GM18858 (cell line): ENCODE data around the gene COG8.
"Not testable (repeated sequence)": the region's sequence is repeated elsewhere in the genome, so short reads cannot be mapped to it uniquely, and the experiment has no call there.

Experiments
- ATAC-seq: cut with Tn5 transposase; IDR thresholded peaks from one replicate; pipeline ENCODE4 v1.9.1; 2021; ENCODE audit not compliant: unreplicated experiment

The COG8 gene, protein sequence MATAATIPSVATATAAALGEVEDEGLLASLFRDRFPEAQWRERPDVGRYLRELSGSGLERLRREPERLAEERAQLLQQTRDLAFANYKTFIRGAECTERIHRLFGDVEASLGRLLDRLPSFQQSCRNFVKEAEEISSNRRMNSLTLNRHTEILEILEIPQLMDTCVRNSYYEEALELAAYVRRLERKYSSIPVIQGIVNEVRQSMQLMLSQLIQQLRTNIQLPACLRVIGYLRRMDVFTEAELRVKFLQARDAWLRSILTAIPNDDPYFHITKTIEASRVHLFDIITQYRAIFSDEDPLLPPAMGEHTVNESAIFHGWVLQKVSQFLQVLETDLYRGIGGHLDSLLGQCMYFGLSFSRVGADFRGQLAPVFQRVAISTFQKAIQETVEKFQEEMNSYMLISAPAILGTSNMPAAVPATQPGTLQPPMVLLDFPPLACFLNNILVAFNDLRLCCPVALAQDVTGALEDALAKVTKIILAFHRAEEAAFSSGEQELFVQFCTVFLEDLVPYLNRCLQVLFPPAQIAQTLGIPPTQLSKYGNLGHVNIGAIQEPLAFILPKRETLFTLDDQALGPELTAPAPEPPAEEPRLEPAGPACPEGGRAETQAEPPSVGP

GRCh38 chr16:69339289-69340094, at the start of gene COG8, which contains the start of gene NIP7:
TSS of gene COG8 (minus strand) at chr16:69339564. CDS start at chr16:69339552, 12 bp downstream.
TSS of gene NIP7 (plus strand) at chr16:69339772. CDS start at chr16:69339830, 58 bp downstream.
- ATAC-seq, result peak; percentile 60

GRCh38 chr16:69386596-69386995, 47.2 kb upstream of the COG8 start:
- no peak for ATAC-seq

GRCh38 chr16:69384974-69385373, 45.6 kb upstream of the COG8 start:
- ATAC-seq, result no peak

- no peak for ATAC-seq
Observed at GRCh38 chr16:69382421-69382820, 43.1 kb upstream of the COG8 start.

DNA sequence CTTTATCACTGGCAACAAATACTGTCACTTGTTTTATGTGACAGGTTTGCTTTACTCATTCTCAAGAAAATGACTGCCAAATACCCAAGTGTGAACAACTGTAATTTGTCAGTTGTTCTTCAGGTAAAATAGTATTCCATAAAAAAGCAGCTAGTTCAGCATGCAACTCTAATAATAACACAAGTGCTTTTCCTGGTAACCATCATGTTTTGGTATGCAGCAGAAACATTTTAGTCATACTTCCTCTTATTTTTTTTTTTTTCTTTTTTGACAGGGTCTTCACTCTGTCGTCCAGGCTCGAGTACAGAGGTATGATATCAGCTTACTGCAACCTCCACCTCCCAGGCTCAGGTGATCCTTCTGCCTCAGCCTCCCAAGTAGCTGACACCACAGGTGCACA, 41.9 kb upstream of the COG8 start:
- ATAC-seq, result no peak

DNA sequence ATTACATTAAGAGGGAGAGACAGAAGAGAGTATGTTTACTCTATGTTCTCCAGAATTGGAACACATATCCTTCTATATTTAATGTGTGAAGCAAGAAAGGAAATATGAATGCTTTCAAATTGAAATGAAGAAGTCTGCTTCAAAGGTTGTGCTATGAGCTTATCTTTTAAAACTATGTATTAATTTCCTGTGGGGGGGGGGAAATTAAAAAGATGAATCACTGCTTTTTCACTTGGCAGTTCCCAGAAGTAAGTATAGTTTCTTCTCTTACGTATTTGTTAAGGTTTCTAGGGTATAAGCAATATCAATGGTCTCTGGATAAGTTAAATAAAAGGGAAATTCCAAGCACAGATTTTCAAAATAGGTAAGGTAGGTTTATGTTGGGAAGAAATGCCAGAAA, 39.4 kb upstream of the COG8 start:
- no peak for ATAC-seq

DNA sequence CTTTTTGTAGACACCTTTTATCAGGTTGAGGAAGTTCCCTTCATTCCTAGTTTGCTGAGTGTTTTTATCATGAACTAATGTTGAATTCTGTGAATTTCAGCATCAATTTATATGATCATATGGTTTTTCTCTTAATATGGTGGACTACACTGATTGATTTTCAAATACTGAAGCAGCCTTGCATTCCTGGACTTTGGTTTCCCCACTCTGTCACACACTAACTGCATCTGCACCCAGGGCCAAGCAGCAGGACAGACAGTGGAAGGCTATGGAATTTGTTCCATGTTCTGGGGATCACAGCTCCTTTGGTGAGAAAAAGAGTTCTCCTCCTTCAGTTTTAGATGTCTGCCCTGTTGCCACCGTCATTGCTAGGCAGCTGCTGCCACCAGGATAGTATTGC, 38.7 kb upstream of the COG8 start:
- no peak for ATAC-seq

DNA sequence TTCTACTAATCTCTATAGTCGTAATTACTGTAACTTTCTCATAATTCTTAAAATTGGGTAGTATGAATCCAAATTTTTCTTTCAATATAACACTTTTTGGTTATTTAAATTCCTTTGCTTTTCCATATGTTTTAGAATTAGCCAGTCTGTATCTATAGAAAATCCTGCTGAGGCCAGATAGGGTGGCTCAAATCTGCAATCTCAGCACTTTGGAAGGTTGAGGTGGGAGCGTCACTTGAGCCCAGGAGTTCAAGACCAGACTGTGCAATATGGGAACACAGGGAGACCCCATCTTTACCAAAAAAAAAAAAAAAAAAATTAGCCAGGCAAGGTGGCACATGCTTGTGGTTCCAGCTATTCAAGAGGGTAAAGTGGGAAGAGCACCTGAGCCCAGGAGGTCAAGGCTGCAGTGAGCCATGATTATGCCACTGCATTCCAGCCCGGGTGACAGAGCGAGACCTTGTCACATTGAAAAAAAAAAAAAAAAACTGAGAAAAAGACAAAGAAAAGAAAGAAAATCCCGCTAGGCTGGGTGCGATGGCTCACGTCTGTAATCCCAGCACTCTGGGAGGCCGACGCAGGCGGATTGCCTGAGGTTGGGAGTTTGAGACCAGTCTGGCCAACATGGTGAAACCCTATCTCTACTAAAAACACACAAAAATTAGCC, 37.2 kb upstream of the COG8 start:
- no peak for ATAC-seq

DNA sequence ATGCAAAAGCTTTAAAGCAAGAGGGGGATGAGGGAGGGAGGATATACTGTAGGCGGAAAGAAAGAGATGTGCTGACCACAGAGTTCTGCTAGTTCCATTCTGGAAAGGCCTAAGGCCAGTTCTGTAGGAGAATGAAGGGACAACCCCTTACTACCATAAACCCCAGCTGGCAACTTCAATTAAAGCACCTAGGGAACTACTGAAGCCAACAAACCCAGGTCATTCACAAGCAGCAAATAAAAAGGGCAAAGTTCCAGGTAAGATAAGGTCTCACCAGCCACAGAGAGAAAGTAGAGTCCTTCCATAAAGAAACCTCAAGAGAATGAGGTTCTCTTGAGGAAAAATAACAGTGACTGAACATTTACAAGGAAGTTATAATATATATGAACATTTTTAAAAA, 33.7 kb upstream of the COG8 start:
- ATAC-seq, result no peak

DNA sequence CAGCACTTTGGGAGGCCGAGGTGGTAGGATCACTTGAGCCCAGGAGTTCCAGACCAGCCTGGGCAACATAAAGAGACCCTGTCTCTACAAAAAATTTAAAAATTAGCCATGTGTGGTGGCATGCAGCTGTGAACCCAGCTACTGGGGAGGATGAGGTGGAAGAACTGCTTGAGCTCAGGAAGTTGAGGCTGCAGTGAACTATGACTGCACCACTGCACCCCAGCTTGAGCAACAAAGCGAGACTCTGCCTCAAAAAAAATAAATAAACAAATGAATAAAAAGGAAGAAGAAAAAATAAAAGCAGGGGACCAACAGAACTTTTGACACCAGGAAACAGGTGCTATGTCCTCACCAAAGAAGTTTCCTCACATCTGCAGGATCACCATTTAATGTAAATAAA, 32.2 kb upstream of the COG8 start:
- ATAC-seq, result no peak

DNA sequence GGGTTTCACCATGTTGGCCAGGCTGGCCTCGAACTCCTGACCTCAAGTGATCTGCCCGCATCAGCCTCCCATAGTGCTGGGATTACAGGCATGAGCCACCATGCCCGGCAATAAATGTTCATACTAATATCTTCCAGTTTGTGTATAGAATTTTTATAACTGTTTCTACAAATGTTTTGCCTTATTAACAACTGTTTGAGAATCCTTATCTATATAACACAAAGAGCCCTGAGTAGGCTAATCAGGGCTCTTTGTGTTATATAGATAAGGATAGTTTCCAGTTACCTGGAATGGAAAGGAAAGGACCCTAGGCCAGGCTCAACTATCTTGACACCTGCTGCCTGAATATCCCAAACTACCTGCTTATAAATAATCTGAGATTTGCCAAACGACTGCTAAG, 29.5 kb upstream of the COG8 start:
- no peak for ATAC-seq

DNA sequence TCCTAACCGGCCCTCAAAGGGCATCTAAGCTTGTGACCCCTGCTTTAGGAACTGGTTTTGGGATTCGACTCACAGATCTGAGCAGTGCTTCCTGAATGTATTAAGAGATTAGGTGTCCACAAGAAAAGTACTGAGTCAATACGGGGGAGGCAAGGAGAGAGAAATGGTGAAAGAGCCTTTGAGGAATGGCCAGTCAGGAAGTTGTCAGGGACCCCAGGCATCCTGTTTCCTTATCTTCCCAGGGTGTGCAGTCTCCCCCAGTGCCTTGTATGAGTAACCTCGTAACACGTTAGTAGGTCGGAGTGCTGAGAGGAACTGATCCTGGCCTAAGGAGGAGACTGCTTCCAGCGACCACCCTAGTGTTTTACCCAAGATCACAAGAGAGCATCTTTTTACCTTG, 28.6 kb upstream of the COG8 start:
- no peak for ATAC-seq

DNA sequence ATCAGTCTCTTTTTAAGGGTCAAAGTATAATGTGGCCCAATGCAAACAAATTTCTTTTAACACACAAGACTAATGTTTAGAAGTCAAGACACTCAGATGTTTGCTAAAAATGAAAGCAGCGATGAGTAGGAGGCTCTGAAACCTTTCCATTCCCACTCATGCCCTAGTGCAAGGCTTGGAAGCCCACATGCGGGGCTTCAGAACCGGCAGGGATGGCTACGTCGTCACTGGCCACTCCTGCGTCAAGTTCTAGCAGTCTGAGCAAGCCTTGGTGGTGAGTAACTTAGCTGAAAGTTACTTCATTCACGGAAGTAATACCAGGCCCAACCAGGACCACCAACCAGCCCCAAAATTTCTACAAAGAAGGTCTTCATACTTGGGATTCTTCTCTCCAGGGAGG, 27.1 kb upstream of the COG8 start:
- ATAC-seq, result no peak

DNA sequence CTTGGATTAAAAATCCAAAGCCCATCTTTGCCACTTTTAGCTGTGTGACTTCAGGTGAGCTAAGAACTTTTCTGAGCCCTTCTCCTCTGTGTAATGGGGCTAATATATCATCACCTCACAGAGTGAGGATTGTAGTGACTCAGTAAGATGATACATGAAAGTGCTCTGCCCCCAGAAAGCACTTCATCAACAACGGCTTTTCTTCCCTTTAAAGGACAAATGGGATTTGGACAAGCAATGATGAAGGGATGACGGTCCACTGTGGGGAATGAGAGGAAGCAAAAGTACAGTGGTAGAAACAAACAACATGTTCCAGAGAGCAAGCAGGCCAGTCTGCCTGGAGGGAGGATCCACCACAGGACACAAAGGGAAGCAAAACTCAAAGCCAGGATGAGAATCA, 26.5 kb upstream of the COG8 start:
- no peak for ATAC-seq

- ATAC-seq, result no peak
Observed at GRCh38 chr16:69364088-69364487, 24.7 kb upstream of the COG8 start.

GRCh38 chr16:69363281-69363717, 23.9 kb upstream of the COG8 start:
- ATAC-seq, result no peak

GRCh38 chr16:69360070-69360469, 20.7 kb upstream of the COG8 start:
- ATAC-seq, result not testable (repeated sequence)

GRCh38 chr16:69351309-69352027, 12.1 kb upstream of the COG8 start, which contains the start of gene TMED6:
TSS of gene TMED6 (minus strand) at chr16:69351786. CDS start at chr16:69351753, 33 bp downstream.
- no peak for ATAC-seq

- ATAC-seq, result no peak
Observed at GRCh38 chr16:69350536-69351133, 11.3 kb upstream of the COG8 start.

GRCh38 chr16:69349536-69349935, 10.2 kb upstream of the COG8 start:
- no peak for ATAC-seq
